B cell (primary cell): Measurements from ENCODE around the gene NCOR1. TPM values are rescaled to one million over a fixed set of nuclear protein-coding genes. Genes with fewer than 3 reads are reported as not detected.
"Not testable (repeated sequence)": the region's sequence is repeated elsewhere in the genome, so short reads cannot be mapped to it uniquely, and the experiment has no call there.

ENCODE experiments used
- ATAC-seq: fragments of 200-7000 bp; cut with Tn5 transposase; one replicate; pipeline ENCODE4 v1.10.0; 2021; ENCODE audit warnings: low read depth, mild to moderate bottlenecking, moderate number of reproducible peaks, moderate library complexity
- CTCF ChIA-PET: fragments of 350-600 bp; sonication (Branson Sonifier 250); formaldehyde crosslinking; loops from one replicate; lab custom pipeline; 2021; ENCODE audit warnings: antibody characterized with exemption, inconsistent platforms; lab: Charles Lee
- POLR2A ChIA-PET: fragments of 350-600 bp; sonication (Branson Sonifier 250); formaldehyde crosslinking; loops from one replicate; lab custom pipeline; 2021; ENCODE audit warnings: antibody characterized with exemption; lab: Charles Lee
- DNase-seq: peaks from one replicate; pipeline ENCODE4 v3.0.0; 2013
- H2AFZ ChIP-seq: 2 replicates; pipeline ENCODE4 v1.6.1; 2012; ENCODE audit warnings: mild to moderate bottlenecking, low read depth, low read length; ENCODE audit not compliant: insufficient read depth, poor library complexity, severe bottlenecking
- H3K27ac ChIP-seq, 2 donors: 1 replicate in 1 of 2; 2 replicates in 1 of 2; pipeline ENCODE4 v1.5.1; 2012 to 2013; ENCODE audit warnings: low read length in 2 of 2, mild to moderate bottlenecking in 2 of 2, moderate library complexity in 1 of 2
- H3K27me3 ChIP-seq, 4 experiments: fragments of 200-600 bp in 1 of 4; sonication (generic) in 1 of 4; replicated peaks in 1 of 4; 1 replicate in 2 of 4; 2 replicates in 2 of 4; pipeline versions ENCODE4 v1.6.1 to v1.7.0; 2013 to 2016; ENCODE audit warnings: low read length in 3 of 4, mild to moderate bottlenecking in 2 of 4, mixed read lengths in 1 of 4, moderate library complexity in 1 of 4; ENCODE audit not compliant: insufficient read depth in 4 of 4, control insufficient read depth in 3 of 4; ENCODE audit errors: control extremely low read depth in 1 of 4
- H3K36me3 ChIP-seq, 2 experiments: replicated peaks in 1 of 2; 1 replicate in 1 of 2; 2 replicates in 1 of 2; pipeline versions ENCODE4 v1.6.1 to v1.7.1; 2013; ENCODE audit warnings: low read length in 1 of 2; ENCODE audit not compliant: insufficient read depth in 2 of 2, control insufficient read depth in 1 of 2; ENCODE audit errors: control extremely low read depth in 1 of 2, extremely low read depth in 1 of 2
- H3K4me1 ChIP-seq, 2 donors: fragments of 200-600 bp in 1 of 2; sonication (generic) in 1 of 2; 1 replicate in 1 of 2; 2 replicates in 1 of 2; pipeline versions ENCODE4 v1.5.1 to v1.6.1; 2013 to 2017; ENCODE audit warnings: low read length in 2 of 2; ENCODE audit not compliant: control insufficient read depth in 2 of 2, insufficient read depth in 2 of 2
- H3K4me2 ChIP-seq: replicated peaks from 2 replicates; pipeline ENCODE3; 2012; ENCODE audit warnings: mild to moderate bottlenecking, low read depth, low read length; ENCODE audit not compliant: poor library complexity, severe bottlenecking
- H3K4me3 ChIP-seq, 5 experiments: fragments of 200-600 bp in 1 of 5; sonication (generic) in 1 of 5; 1 replicate in 3 of 5; 2 replicates in 2 of 5; pipeline versions ENCODE4 v1.5.1 to v1.7.0; 2011 to 2016; ENCODE audit warnings: low read length in 4 of 5, mild to moderate bottlenecking in 4 of 5, low read depth in 2 of 5, control low read depth in 1 of 5, moderate library complexity in 1 of 5; ENCODE audit not compliant: insufficient read depth in 1 of 5; ENCODE audit errors: control extremely low read depth in 1 of 5, extremely low read depth in 1 of 5
- H3K79me2 ChIP-seq: fragments of 200-600 bp; sonication (generic); one replicate; pipeline ENCODE4 v1.6.0; 2016; ENCODE audit warnings: low read length; ENCODE audit not compliant: control insufficient read depth, insufficient read depth
- H3K9ac ChIP-seq: fragments of 200-600 bp; sonication (generic); 2 replicates; pipeline ENCODE4 v1.6.1; 2017; ENCODE audit warnings: mild to moderate bottlenecking, low read length, moderate library complexity
- H3K9me3 ChIP-seq, 3 donors: one replicate each; pipeline versions ENCODE4 v1.6.1 to v1.7.1; 2013; ENCODE audit warnings: low read length in 2 of 3; ENCODE audit not compliant: control insufficient read depth in 2 of 3, insufficient read depth in 1 of 3; ENCODE audit errors: control extremely low read depth in 1 of 3
- H4K20me1 ChIP-seq: 2 replicates; pipeline ENCODE4 v1.6.0; 2012; ENCODE audit warnings: mild to moderate bottlenecking, low read length; ENCODE audit not compliant: insufficient read depth, control insufficient read depth, poor library complexity, severe bottlenecking
- H3K27ac Mint-ChIP-seq: one replicate; pipeline ENCODE4 v1.8.0; 2021; ENCODE audit warnings: mixed read lengths
- H3K27me3 Mint-ChIP-seq: one replicate; pipeline ENCODE4 v1.8.0; 2021; ENCODE audit warnings: mixed read lengths
- H3K4me1 Mint-ChIP-seq: one replicate; pipeline ENCODE4 v1.8.0; 2021; ENCODE audit warnings: mixed read lengths
- H3K4me3 Mint-ChIP-seq: one replicate; pipeline ENCODE4 v1.8.0; 2021; ENCODE audit warnings: mixed read lengths
- H3K9me3 Mint-ChIP-seq: one replicate; pipeline ENCODE4 v1.8.0; 2022; ENCODE audit warnings: mixed read lengths; ENCODE audit not compliant: insufficient read depth
- CTCF ChIP-seq: fragments of 200-600 bp; IDR thresholded peaks from one replicate; pipeline ENCODE4 v1.8.0; 2022; ENCODE audit warnings: antibody characterized with exemption, mild to moderate bottlenecking
- EZH2 ChIP-seq: IDR thresholded peaks from 2 replicates; pipeline ENCODE4 v1.6.1; 2012; ENCODE audit warnings: borderline replicate concordance, low read depth, mild to moderate bottlenecking, moderate library complexity, low read length; ENCODE audit not compliant: insufficient read depth, poor library complexity, severe bottlenecking
- WGBS: methylation state at CpG from one replicate; pipeline ENCODE4 v1.1.5; 2013; ENCODE audit warnings: missing lambda C conversion rate; ENCODE audit not compliant: insufficient coverage; 5-methylcytosine and 5-hydroxymethylcytosine counted together
- intact Hi-C: fragments of 100-400 bp; cut with micrococcal nuclease; formaldehyde crosslinking; loops from one replicate; pipeline ENCODE4 v1.10.0; 2022
- polyA plus RNA-seq: library from polyadenylated mRNA; depleted of rRNA; stranded (reverse); fragments of >200 nt; gene quantifications from 2 replicates; pipeline ENCODE4 v1.2.3, GENCODE V29; 2012
- total RNA-seq, 2 donors: library from RNA; stranded (reverse); fragments of 120-200 nt in 1 of 2; gene quantifications; 1 replicate in 1 of 2; 2 replicates in 1 of 2; pipeline versions ENCODE4 v1.2.3 to v1.2.4, GENCODE V29; 2013 to 2022

The NCOR1 gene
- total and polyA plus RNA-seq, 2 donors (not counting 1 experiment from before 2014, with no cell fraction given) = 46.3 to 217 TPM

- no peak overlapping the region for H3K4me3 ChIP-seq
- H3K4me1 ChIP-seq = no peaks in the 10 kb centered on the region
- H3K36me3 ChIP-seq = peaks cover 3 to 53% of the 10 kb centered on the region in 2 experiments
- H4K20me1 ChIP-seq = no peaks in the 10 kb centered on the region
- H3K9me3 ChIP-seq = no peaks in the 10 kb centered on the region
- Mint-ChIP-seq H3K9me3 (no peaks in the 10 kb centered on the region), H3K4me3 (no peak overlapping the region), H3K4me1 (no peaks in the 10 kb centered on the region), H3K27me3 (no peaks in the 10 kb centered on the region), H3K27ac (no peak overlapping the region)
- H2AFZ ChIP-seq = no peak overlapping the region
- TF ChIP-seq EZH2 = no peak
- TF ChIP-seq CTCF = no peak
- ChIA-PET POLR2A (no interaction called here), CTCF (interaction anchor here (1.2 kb wide), 1 partner anchor 205 kb away, joined by 4 read pairs; no protein-coding TSS in a partner anchor)
- DNase-seq (no peak), ATAC-seq (no peak)
- H3K9ac ChIP-seq = no peak overlapping the region
- H3K27ac ChIP-seq = no peak overlapping the region
- 97% methylated on average over 3 of the region's 3 CpGs for WGBS
- intact Hi-C loops = no loop called here
- no peak overlapping the region for H3K4me2 ChIP-seq
- H3K79me2 ChIP-seq = peaks cover 23% of the 10 kb centered on the region
- no peaks in the 10 kb centered on the region for H3K27me3 ChIP-seq
These were observed 56.6 kb downstream of the NCOR1 start for GRCh38 chr17:16158714-16159113.

GRCh38 chr17:16155536-16155935 is 59.8 kb downstream of the NCOR1 start:
- ChIA-PET POLR2A (no interaction called here), CTCF (no interaction called here)
- Histone ChIP-seq H3K79me2 (peaks cover 16% of the 10 kb centered on the region), H3K27ac (no peak overlapping the region), H3K4me3 (no peak overlapping the region), H3K9ac (no peak overlapping the region), H3K4me1 (no peaks in the 10 kb centered on the region), H3K4me2 (no peak overlapping the region), H3K9me3 (peaks cover 0 to 1% (median 0%) of the 10 kb centered on the region in 3 donors), H2AFZ (no peak overlapping the region), H4K20me1 (no peaks in the 10 kb centered on the region), H3K27me3 (no peaks in the 10 kb centered on the region), H3K36me3 (peaks cover 10 to 63% of the 10 kb centered on the region in 2 experiments)
- H3K27me3 Mint-ChIP-seq = no peaks in the 10 kb centered on the region
- H3K4me3 Mint-ChIP-seq = no peak overlapping the region
- H3K4me1 Mint-ChIP-seq = no peaks in the 10 kb centered on the region
- H3K27ac Mint-ChIP-seq = no peak overlapping the region
- no peak for TF ChIP-seq CTCF
- TF ChIP-seq EZH2 = no peak
- no peak for DNase-seq
- H3K9me3 Mint-ChIP-seq = peaks cover 4% of the 10 kb centered on the region
- ATAC-seq = no peak
- WGBS = no CpG with 5 or more reads among the region's 2 CpGs
- intact Hi-C loops = no loop called here

GRCh38 chr17:16152326-16152725 is 63.0 kb downstream of the NCOR1 start:
- no CpG with 5 or more reads among the region's 6 CpGs for WGBS
- H2AFZ ChIP-seq, H3K27ac Mint-ChIP-seq, H3K27ac ChIP-seq, H3K27me3 Mint-ChIP-seq, H3K79me2 ChIP-seq, H3K4me3 Mint-ChIP-seq, H3K4me3 ChIP-seq, H3K9ac ChIP-seq, H3K4me1 Mint-ChIP-seq, H3K4me1 ChIP-seq, POLR2A ChIA-PET, DNase-seq, H3K9me3 ChIP-seq, CTCF ChIA-PET, H3K9me3 Mint-ChIP-seq, H3K4me2 ChIP-seq, intact Hi-C loops, ATAC-seq, H4K20me1 ChIP-seq, H3K27me3 ChIP-seq: not testable (repeated sequence)
- H3K36me3 ChIP-seq = peaks cover 9 to 68% of the 10 kb centered on the region in 2 experiments
